Activated CD4-positive, CD25-positive, alpha-beta regulatory T cell (primary cell): ENCODE results near the gene GANC.
"Not testable (repeated sequence)": the region's sequence is repeated elsewhere in the genome, so short reads cannot be mapped to it uniquely, and the experiment has no call there.

ENCODE experiments used
- DNase-seq, 4 experiments: peaks; one replicate each; lab custom pipeline; 2025; lab: John Stamatoyannopoulos, UW

Gene GANC

GRCh38 chr15:42272939-42273899, at the start of gene GANC, which contains the start of gene TMEM87A:
Gene GANC (plus strand): TSS chr15:42273201. CDS start chr15:42274482, 1,281 bp downstream.
Gene TMEM87A (minus strand): TSS chr15:42273433. CDS start chr15:42273398, 35 bp downstream.
- DNase-seq: peak; percentile 87 to 90 (median 88)

- no peak for DNase-seq
Observed at GRCh38 chr15:42226648-42227047, 46.4 kb upstream of the GANC start.

- no peak for DNase-seq
Observed at GRCh38 chr15:42228036-42228435, 45.0 kb upstream of the GANC start.

- not testable (repeated sequence) for DNase-seq
Observed at GRCh38 chr15:42228981-42229380, 44.0 kb upstream of the GANC start.

- DNase-seq: no peak
Observed at GRCh38 chr15:42231088-42231487, 41.9 kb upstream of the GANC start.

GRCh38 chr15:42232606-42233005, 40.4 kb upstream of the GANC start:
- no peak for DNase-seq

- no peak for DNase-seq
Observed at GRCh38 chr15:42233107-42233506, 39.9 kb upstream of the GANC start.

GRCh38 chr15:42239528-42240182, 33.3 kb upstream of the GANC start:
- DNase-seq: no peak

GRCh38 chr15:42240823-42241222, 32.2 kb upstream of the GANC start:
- no peak for DNase-seq

- DNase-seq: no peak
Observed at GRCh38 chr15:42253300-42253699, 19.7 kb upstream of the GANC start.

- no peak for DNase-seq
Observed at GRCh38 chr15:42264795-42265194, 8.2 kb upstream of the GANC start.

GRCh38 chr15:42267286-42267685, 5.7 kb upstream of the GANC start:
- DNase-seq: no peak

- no peak for DNase-seq
Observed at GRCh38 chr15:42270551-42270950, 2.5 kb upstream of the GANC start.

- DNase-seq: no peak
Observed at GRCh38 chr15:42270996-42271395, 2.0 kb upstream of the GANC start.

- DNase-seq: peak; percentile 20 to 46 (median 36)
Observed at GRCh38 chr15:42273900-42274701, 1.1 kb downstream of the GANC start.

- DNase-seq: no peak
Observed at GRCh38 chr15:42274702-42274989, 1.6 kb downstream of the GANC start.

GRCh38 chr15:42275780-42276391, 2.9 kb downstream of the GANC start:
- DNase-seq: no peak

- no peak for DNase-seq
Observed at GRCh38 chr15:42276762-42277161, 3.8 kb downstream of the GANC start.

- no peak for DNase-seq
Observed at GRCh38 chr15:42279234-42279723, 6.3 kb downstream of the GANC start.

GRCh38 chr15:42282344-42282743, 9.3 kb downstream of the GANC start:
- no peak for DNase-seq

GRCh38 chr15:42282926-42283325, 9.9 kb downstream of the GANC start:
- no peak for DNase-seq

GRCh38 chr15:42283671-42284070, 10.7 kb downstream of the GANC start:
- DNase-seq: no peak
